T-helper 17 cell (primary cell): ENCODE measurements around the gene PPFIA4. TPM values are rescaled to one million over a fixed set of nuclear protein-coding genes. Genes with fewer than 3 reads are reported as not detected.

Experiments
- ATAC-seq: fragments of 150-1000 bp; cut with Tn5 transposase; 2 replicates; pipeline ENCODE4 v1.10.0; 2021; ENCODE audit warnings: mild to moderate bottlenecking, moderate library complexity
- DNase-seq, 3 donors: peaks; one replicate each; pipeline versions ENCODE4 v3.0.0 to v3.0.0-alpha.2; 2020 to 2021
- H3K9me3 ChIP-seq: one replicate; pipeline ENCODE4 v1.7.0; 2013; ENCODE audit warnings: low read length, mild to moderate bottlenecking; ENCODE audit not compliant: control insufficient read depth, poor library complexity, severe bottlenecking
- H3K27ac Mint-ChIP-seq: one replicate; pipeline ENCODE4 v1.8.0; 2022; ENCODE audit warnings: mild to moderate bottlenecking, moderate library complexity, mixed read lengths
- H3K27me3 Mint-ChIP-seq: one replicate; pipeline ENCODE4 v1.8.0; 2022; ENCODE audit warnings: mixed read lengths
- H3K36me3 Mint-ChIP-seq: one replicate; pipeline ENCODE4 v1.8.0; 2022; ENCODE audit warnings: low read depth, mixed read lengths
- H3K4me1 Mint-ChIP-seq: one replicate; pipeline ENCODE4 v1.8.0; 2022; ENCODE audit warnings: mild to moderate bottlenecking, mixed read lengths
- H3K4me3 Mint-ChIP-seq: one replicate; pipeline ENCODE4 v1.8.0; 2022; ENCODE audit warnings: mild to moderate bottlenecking, moderate library complexity, mixed read lengths
- total RNA-seq, 4 donors: library from RNA in 2 of 4; stranded (reverse) in 2 of 4; gene quantifications; one replicate each; pipeline ENCODE4 v1.2.3 and lab custom pipeline; 2022 to 2026

Gene PPFIA4
- total RNA-seq, 2 donors from 2014 or later, result 0.81 to 1.5 TPM

GRCh38 chr1:203049077-203049476, 22.8 kb downstream of the PPFIA4 start:
- Mint-ChIP-seq H3K4me1 (peaks cover 4% of the 10 kb centered on the region), H3K36me3 (peaks cover 7% of the 10 kb centered on the region), H3K27ac (no peak overlapping the region), H3K27me3 (peaks cover 65% of the 10 kb centered on the region), H3K4me3 (no peak overlapping the region)
- ATAC-seq, result no peak
- H3K9me3 ChIP-seq, result no peaks in the 10 kb centered on the region
- DNase-seq, result no peak

- H3K9me3 ChIP-seq, result no peaks in the 10 kb centered on the region
- DNase-seq, result no peak
- Mint-ChIP-seq H3K4me3 (no peak overlapping the region), H3K4me1 (peaks cover 4% of the 10 kb centered on the region), H3K36me3 (peaks cover 4% of the 10 kb centered on the region), H3K27me3 (peaks cover 59% of the 10 kb centered on the region), H3K27ac (no peak overlapping the region)
- no peak for ATAC-seq
Measured at GRCh38 chr1:203049576-203050180, 23.4 kb downstream of the PPFIA4 start.

GRCh38 chr1:203050826-203051225, 24.5 kb downstream of the PPFIA4 start:
- DNase-seq (no peak), ATAC-seq (no peak)
- no peak overlapping the region for H3K4me3 Mint-ChIP-seq
- H3K36me3 Mint-ChIP-seq, result peaks cover 4% of the 10 kb centered on the region
- H3K4me1 Mint-ChIP-seq, result peaks cover 3% of the 10 kb centered on the region
- no peak overlapping the region for H3K27ac Mint-ChIP-seq
- peaks cover 58% of the 10 kb centered on the region for H3K27me3 Mint-ChIP-seq
- no peaks in the 10 kb centered on the region for H3K9me3 ChIP-seq

GRCh38 chr1:203051841-203052324, 25.6 kb downstream of the PPFIA4 start:
- no peak overlapping the region for H3K27ac Mint-ChIP-seq
- DNase-seq (no peak), ATAC-seq (no peak)
- H3K27me3 Mint-ChIP-seq, result peaks cover 64% of the 10 kb centered on the region
- no peaks in the 10 kb centered on the region for H3K9me3 ChIP-seq
- H3K36me3 Mint-ChIP-seq, result peaks cover 4% of the 10 kb centered on the region
- peaks cover 3% of the 10 kb centered on the region for H3K4me1 Mint-ChIP-seq
- H3K4me3 Mint-ChIP-seq, result no peak overlapping the region

DNA sequence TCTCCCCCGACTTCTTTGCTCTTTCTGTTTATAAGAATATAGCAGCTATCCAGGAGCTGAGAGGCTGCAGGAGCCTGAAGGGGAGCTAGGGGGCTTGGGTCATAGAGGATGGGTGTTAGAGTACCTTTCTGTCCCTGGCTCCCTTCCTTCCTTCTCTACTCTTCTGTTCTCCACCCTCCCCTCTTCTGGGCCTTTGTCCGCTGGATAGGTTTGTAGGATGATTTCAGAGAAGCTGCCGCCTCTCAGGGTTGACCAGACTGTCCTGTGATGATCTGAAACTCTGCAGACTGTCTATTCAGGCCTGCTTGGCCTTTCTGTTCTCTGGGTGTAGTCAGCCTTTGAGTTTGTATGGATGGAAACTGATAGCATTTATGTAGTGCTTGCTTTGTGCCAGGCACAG, 26.3 kb downstream of the PPFIA4 start:
- H3K27ac Mint-ChIP-seq, result no peak overlapping the region
- peaks cover 4% of the 10 kb centered on the region for H3K36me3 Mint-ChIP-seq
- H3K9me3 ChIP-seq, result no peaks in the 10 kb centered on the region
- DNase-seq (no peak), ATAC-seq (no peak)
- peaks cover 7% of the 10 kb centered on the region for H3K4me1 Mint-ChIP-seq
- peaks cover 64% of the 10 kb centered on the region for H3K27me3 Mint-ChIP-seq
- no peak overlapping the region for H3K4me3 Mint-ChIP-seq

DNA sequence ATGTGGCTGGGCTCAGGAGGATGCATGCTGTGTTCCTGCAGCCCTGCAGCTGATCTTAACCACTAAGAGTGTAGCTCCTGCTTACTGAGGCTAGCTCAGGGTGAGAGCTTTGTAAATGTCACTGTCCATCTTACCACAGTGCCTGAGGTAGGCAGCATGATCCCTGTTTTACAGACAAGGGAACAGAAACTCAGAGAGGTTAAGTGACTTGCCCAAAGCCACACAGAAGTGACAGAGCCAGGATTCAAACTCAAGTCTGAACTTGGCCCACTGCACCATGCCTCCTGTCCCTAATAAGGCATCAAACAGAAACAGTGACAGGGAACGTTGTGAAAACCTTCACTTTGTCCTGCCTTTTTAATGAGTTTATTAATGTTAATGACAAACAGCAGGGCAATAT, 27.9 kb downstream of the PPFIA4 start:
- Mint-ChIP-seq H3K4me1 (peaks cover 8% of the 10 kb centered on the region), H3K4me3 (no peak overlapping the region), H3K36me3 (peaks cover under 1% of the 10 kb centered on the region)

GRCh38 chr1:203054642-203055041, 28.4 kb downstream of the PPFIA4 start:
- Mint-ChIP-seq H3K4me1 (peaks cover 8% of the 10 kb centered on the region), H3K27me3 (peaks cover 72% of the 10 kb centered on the region), H3K4me3 (no peak overlapping the region), H3K27ac (no peak overlapping the region), H3K36me3 (peaks cover 3% of the 10 kb centered on the region)
- DNase-seq (no peak), ATAC-seq (no peak)
- no peaks in the 10 kb centered on the region for H3K9me3 ChIP-seq

More for the DNA sequence above, 27.9 kb downstream of the PPFIA4 start:
- Mint-ChIP-seq H3K27me3 (peaks cover 68% of the 10 kb centered on the region), H3K27ac (no peak overlapping the region)
- DNase-seq, result no peak
- no peaks in the 10 kb centered on the region for H3K9me3 ChIP-seq
- no peak for ATAC-seq

DNA sequence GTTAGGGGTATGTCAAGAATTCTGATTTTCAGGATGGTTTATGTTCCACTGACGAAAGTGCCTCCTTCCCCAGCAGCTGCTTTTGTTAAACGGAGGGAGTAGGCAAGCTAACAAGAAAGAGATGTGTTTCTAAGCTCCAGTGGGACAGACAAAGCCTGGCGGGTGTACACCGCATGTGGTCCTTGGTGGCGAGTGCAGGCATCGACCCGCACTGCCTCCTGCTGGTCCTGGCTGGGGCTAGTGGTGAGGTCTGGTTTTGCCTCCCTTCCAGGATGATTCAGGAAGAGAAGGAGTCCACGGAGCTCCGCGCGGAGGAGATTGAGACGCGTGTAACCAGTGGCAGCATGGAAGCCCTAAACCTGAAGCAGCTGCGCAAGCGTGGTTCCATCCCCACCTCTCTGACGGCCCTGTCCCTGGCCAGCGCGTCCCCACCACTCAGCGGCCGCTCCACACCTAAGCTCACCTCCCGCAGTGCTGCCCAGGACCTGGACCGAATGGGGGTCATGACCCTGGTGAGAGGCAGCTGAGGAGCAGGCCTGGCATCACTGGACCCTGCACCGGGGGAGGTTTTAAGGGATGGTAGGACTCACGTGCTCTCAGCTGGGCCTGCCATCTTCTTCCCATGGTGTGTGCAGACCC, 29.0 kb downstream of the PPFIA4 start:
- ATAC-seq (no peak), DNase-seq (no peak)
- H3K9me3 ChIP-seq, result no peaks in the 10 kb centered on the region
- peaks cover 3% of the 10 kb centered on the region for H3K36me3 Mint-ChIP-seq
- H3K27me3 Mint-ChIP-seq, result peaks cover 69% of the 10 kb centered on the region
- H3K27ac Mint-ChIP-seq, result no peak overlapping the region
- peaks cover 8% of the 10 kb centered on the region for H3K4me1 Mint-ChIP-seq
- no peak overlapping the region for H3K4me3 Mint-ChIP-seq

DNA sequence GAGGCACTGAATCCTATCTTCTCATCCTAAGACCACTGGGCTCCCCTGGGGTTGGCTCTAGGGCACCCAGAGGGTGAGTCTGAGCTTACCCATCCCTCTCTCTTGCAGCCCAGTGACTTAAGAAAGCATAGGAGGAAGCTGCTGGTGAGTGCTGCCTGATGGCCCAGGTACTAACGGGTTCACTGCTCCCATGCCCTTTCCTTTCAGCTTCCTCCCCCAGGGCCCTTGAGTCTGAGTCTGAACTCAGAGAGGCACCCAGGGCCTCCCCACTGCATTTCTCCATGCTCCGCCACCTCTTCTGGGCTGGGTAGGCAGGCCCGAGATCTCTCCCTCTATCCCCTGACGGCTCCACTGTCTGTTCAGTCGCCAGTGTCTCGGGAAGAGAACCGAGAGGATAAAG, 29.7 kb downstream of the PPFIA4 start:
- Mint-ChIP-seq H3K27me3 (peaks cover 68% of the 10 kb centered on the region), H3K4me1 (peaks cover 8% of the 10 kb centered on the region), H3K36me3 (peaks cover 6% of the 10 kb centered on the region), H3K4me3 (no peak overlapping the region), H3K27ac (no peak overlapping the region)
- no peak for DNase-seq
- H3K9me3 ChIP-seq, result no peaks in the 10 kb centered on the region
- ATAC-seq, result no peak

DNA sequence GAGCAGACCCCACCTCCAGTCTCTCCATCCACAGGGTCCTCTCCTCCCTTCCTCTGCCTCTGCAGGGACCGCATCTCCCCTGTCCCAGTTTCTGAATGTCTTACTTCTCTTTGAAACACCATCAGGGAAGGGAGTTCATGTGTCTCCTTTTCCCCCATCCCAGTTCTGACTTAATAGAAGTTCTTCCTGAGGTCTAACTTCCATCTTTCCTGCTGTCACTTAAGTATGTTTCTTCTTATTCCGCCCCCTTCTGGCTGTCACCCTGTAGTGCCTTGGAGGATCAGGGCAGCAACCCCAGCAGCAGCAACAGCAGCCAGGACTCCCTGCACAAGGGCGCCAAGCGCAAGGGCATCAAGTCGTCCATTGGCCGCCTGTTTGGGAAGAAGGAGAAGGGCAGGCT, 30.2 kb downstream of the PPFIA4 start:
- ATAC-seq, result no peak
- no peak for DNase-seq
- Mint-ChIP-seq H3K27me3 (peaks cover 65% of the 10 kb centered on the region), H3K4me3 (no peak overlapping the region), H3K36me3 (peaks cover 6% of the 10 kb centered on the region), H3K4me1 (peaks cover 8% of the 10 kb centered on the region), H3K27ac (no peak overlapping the region)
- no peaks in the 10 kb centered on the region for H3K9me3 ChIP-seq

DNA sequence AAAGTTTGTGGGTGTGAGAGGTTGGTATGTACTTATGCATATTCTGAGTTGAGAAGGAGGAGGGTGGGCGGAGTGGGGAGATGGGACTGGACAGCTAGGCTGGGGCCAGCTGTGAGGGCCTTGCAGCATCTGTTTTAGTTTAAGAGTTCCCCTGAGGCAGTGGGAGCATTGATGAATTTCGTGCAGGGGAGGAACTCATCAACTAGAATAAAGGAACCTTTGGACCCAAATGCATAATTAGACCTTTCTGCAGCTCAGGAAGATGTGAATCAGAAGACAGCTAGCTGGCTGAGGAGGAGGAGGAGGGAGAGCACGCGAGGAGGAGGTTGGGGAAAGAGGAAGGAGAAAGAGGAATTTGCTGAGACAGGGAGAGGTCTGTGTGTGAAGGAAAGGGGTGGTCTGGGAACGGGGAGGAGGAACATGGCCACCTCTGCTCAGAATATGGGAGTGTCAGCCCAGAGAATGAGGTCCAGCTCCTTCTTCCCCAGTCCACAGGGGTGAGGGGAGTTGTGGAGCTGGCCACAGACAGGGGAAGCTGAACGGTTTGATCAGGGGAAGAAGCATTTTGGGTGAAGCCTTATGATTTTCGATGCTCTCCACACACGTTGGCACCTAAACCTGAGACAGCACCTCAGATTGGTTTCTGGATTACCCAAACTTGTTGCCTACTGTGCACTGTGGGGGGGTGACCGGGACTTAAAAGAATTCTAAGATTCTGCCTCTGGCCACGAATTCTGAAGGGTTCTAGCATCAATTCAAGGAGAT, 31.8 kb downstream of the PPFIA4 start:
- Mint-ChIP-seq H3K4me3 (peak overlapping the region; percentile 31), H3K27me3 (peaks cover 57% of the 10 kb centered on the region), H3K36me3 (peaks cover 6% of the 10 kb centered on the region), H3K27ac (peak overlapping the region; percentile 61), H3K4me1 (peaks cover 8% of the 10 kb centered on the region)
- ATAC-seq (no peak), DNase-seq (no peak)
- no peaks in the 10 kb centered on the region for H3K9me3 ChIP-seq

- DNase-seq (no peak), ATAC-seq (no peak)
- H3K36me3 Mint-ChIP-seq, result peaks cover 6% of the 10 kb centered on the region
- H3K27me3 Mint-ChIP-seq, result peaks cover 61% of the 10 kb centered on the region
- H3K27ac Mint-ChIP-seq, result no peak overlapping the region
- H3K9me3 ChIP-seq, result no peaks in the 10 kb centered on the region
- no peak overlapping the region for H3K4me3 Mint-ChIP-seq
- peaks cover 8% of the 10 kb centered on the region for H3K4me1 Mint-ChIP-seq
Measured at GRCh38 chr1:203058676-203058935, 32.3 kb downstream of the PPFIA4 start.

DNA sequence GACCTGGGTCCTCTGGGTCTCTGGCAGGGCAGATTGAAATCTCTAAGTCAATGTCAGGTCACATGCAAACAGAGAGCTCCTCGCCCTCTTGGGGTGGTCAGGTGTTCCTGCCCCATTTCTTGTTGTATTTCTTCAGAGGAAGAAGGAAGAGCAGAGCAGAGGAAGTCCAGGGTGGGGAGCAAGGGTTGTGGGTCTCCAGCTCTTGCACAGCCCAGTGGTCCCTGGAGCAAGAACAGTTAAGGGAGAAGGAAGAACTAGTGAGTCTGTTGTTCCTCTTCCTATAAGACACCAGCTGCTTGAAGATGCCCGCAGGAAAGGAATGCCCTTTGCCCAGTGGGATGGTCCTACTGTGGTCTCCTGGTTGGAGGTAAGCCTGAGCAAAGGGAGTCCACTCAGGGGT, 33.2 kb downstream of the PPFIA4 start:
- Mint-ChIP-seq H3K4me3 (no peak overlapping the region), H3K4me1 (peaks cover 8% of the 10 kb centered on the region), H3K27me3 (peaks cover 68% of the 10 kb centered on the region), H3K27ac (no peak overlapping the region), H3K36me3 (peaks cover 6% of the 10 kb centered on the region)
- DNase-seq, result no peak
- H3K9me3 ChIP-seq, result no peaks in the 10 kb centered on the region
- ATAC-seq, result no peak
